Measurements from ENCODE around the gene OAS2. TPM values are rescaled to one million over a fixed set of nuclear protein-coding genes. Genes with fewer than 3 reads are reported as not detected.
"Not testable (repeated sequence)": the region's sequence is repeated elsewhere in the genome, so short reads cannot be mapped to it uniquely, and the experiment has no call there.

Gene OAS2
- total RNA-seq, 1 donor from 2014 or later: 36.6 TPM

DNA sequence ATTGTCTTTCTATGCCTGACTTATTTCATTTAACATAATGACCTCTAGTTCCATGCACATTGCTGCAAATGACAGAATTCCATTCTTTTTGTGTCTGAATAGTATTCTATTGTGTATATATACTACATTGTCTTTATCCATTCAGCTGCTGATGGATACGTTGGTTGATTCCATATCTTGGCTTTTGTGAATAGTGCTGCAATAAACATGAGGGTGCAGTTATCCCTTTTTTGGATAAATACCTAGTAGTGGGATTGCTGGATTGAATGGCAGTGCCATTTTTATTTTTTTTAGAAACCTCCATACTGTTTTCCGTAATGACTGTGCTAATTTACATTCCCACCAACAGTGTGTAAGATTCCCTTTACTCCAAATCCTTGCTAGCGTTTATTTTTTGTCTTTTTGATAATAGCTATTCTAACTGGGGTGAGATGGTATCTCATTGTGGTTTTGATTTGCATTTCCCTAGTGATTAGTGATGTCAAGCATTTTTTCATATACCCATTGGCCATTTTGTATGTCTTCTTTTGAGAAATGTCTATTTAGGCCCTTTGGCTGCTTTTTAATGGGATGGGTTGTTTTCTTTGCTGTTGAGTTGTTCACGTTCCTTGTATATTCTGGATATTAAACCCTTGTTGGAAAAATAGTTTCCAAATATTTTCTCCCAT is 2.3 kb downstream of the OAS2 start:
- no peak for DNase-seq (ENCODE audit: low spot score)

- no peak for DNase-seq (ENCODE audit: low spot score)
Observed at GRCh38 chr12:112985642-112986290, 7.4 kb downstream of the OAS2 start.

DNA sequence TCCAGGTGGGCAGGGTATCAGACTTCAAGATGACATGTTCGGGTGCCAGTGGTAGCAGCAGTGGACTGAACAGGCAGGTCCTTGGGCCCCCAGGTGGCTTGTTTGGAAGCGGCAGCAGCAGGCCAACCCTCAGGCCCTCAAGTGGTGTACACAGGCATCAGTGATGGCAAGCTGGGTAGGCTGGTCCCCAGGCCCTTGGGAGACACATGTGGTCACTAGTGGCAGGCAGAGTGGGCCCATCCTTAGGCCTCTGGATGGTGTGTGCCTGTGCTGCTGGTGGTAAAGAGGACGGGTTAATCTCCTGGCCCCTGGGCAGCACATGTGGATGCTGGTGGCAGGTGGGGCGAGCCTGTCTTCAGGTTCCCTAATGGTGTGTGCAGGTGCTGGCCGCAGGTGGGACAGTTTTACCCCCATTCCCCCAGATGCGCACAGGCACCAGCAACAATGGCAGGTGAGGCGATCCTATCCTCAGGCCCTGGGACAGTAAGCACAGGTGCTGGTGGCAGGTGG is 8.0 kb downstream of the OAS2 start:
- no peak for DNase-seq (ENCODE audit: low spot score)

GRCh38 chr12:112987561-112987960 is 9.2 kb downstream of the OAS2 start:
- no peak for DNase-seq (ENCODE audit: low spot score)

DNA sequence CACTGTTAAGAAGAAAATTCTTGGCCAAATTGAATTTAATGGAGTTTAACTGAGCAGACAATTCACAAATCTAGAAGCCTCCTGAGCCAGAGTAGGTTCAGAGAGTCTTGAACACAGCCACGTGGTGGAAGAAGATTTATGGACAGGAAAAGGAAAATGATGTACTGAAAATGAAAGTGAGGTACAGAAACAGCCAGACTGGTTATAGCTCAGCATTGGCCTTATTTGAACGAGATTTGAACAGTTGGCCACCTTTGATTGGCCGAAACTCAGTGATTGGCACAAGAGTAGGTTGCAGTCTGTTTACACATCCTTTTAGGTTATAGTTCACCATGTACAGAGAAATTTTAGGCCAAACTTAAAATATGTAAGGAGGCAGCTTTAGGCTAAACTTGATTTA is 9.9 kb downstream of the OAS2 start:
- no peak for DNase-seq (ENCODE audit: low spot score)

DNA sequence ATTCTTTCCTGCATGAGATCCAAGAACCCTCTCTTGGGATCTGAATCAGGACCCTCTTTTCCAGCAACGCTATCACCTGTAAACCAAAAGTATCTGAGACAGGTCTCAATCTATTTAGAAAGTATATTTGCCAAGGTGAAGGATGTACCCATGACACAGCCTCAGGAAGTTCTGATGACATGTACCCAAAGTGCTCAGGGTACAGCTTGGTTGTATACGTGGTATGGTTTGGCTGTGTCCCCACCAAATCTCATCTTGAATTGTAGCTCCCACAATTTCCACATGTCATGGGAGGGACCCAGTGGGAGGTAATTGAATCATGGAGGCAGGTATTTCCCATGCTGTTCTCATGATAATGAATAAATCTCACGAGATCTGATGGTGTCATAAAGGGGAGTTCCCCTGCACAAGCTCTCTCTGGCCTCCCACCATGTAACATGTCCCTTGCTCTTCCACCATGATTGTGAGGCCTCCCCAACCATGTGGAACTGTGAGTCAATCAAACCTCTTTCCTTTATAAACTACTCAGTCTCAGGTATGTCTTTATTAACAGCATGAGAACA is 10.6 kb downstream of the OAS2 start:
- not testable (repeated sequence) for DNase-seq (ENCODE audit: low spot score)

GRCh38 chr12:112989806-112990205 is 11.5 kb downstream of the OAS2 start:
- no peak for DNase-seq (ENCODE audit: low spot score)

DNA sequence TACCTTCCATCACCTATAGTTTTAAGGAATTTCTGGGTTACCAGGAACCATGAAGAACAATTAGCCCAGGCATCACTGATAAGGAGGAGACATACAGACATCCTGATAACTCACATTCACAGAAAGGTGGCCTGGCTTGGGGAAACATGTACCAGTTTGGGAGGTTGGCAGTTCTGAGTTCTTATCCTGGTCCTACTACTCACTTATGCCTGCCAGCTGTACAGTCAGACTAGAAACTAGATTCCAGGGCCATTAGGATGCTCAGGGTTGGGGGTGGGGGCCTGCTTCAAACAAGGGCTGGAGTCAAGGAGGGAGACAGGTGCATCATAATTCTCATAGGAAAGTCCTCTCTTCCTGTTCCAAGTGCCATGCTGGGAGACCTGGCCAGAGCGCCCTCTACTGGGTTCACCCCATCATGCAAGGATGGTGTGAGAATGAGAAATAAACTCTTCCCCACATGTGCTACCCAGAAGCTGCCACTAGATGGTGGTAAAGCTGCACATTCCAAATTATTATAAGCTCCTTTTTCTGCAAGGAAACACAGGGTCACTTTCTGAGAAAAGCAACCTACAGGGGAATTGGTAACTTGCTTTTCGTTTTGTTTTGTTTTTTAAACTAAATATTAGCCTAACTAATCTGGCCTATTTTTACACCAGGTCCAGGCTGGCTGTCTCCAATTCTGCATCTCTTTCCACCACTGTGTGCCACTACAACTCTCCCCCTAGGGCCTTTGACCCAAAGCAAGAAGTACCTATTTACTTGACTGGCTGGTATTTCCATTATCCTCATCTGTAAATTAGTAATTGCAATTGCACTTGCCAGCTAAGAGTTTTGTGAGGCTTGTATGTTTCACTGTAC is 14.5 kb downstream of the OAS2 start:
- no peak for DNase-seq (ENCODE audit: low spot score)

DNA sequence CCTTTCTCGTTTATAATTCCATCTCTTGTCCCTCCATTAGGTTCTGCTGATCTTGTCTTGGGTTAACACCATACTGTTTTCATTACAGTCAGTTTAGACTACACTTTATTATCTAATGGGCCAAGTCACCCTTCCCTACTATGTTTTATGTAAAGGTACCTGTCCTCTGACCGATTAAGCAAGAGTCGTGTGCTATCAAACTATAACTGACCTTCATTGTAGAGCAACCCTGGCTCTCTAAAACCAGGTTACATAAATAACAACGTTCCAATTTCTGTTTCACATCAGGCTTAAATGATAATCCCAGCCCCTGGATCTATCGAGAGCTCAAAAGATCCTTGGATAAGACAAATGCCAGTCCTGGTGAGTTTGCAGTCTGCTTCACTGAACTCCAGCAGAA is 16.7 kb downstream of the OAS2 start:
- no peak for DNase-seq (ENCODE audit: low spot score)

DNA sequence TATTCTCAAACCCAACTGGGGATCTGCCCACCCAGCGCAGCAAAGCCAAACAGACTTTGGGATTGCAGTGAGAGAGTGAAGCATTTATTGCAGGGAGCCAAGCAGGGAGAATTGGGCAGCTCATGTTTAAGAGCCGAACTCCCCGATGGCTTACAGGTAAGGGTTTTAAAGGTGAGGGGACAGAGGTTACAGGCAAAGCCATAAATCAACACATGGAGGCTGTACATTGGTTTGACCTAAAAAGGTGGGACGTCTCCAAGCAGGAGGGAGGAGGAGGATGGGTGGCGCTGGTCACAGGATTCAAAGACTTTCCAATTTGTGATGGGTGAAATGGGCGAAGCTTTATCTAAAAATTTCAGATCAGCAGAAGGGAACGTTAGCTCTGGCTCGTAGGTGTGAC is 18.2 kb downstream of the OAS2 start:
- DNase-seq (ENCODE audit: low spot score): no peak

GRCh38 chr12:112997506-112997905 is 19.2 kb downstream of the OAS2 start:
- no peak for DNase-seq (ENCODE audit: low spot score)

DNA sequence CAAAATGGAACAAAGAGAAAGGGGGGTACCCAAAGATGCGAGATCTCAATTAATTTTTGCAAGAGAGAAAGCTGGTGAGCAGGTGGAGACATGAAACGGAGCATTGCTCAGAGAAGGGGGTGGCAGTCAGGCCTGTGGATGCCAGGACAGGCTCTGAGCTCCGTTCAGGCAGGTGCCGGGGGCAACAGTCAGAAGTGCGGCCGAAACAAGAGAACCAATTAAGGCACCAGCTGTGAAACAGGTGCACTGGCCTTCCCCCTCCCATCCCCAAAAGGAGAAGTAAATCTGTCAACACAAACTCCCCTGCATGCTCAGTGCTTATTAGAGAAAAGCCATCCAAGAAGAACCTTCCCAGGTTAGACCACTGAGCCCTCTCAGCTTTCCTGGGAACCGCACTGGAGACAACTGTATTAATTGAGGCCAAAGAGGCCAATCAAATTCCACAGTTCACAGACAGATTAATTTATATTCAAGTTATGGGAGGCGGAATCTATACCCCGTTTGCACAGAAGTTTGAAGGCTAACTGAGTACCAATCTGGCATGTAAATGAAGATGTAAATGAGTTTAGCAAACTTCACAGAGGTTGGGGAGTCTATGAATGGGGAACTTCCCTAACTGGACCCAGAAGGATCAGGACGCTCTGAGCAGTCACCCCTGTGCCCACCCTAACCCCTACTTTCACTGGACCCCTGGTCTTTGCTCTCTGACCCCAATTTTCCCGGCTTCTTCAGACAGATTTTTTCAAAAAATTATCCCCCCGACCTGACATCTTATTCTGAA is 20.9 kb downstream of the OAS2 start:
- DNase-seq (ENCODE audit: low spot score): no peak

DNA sequence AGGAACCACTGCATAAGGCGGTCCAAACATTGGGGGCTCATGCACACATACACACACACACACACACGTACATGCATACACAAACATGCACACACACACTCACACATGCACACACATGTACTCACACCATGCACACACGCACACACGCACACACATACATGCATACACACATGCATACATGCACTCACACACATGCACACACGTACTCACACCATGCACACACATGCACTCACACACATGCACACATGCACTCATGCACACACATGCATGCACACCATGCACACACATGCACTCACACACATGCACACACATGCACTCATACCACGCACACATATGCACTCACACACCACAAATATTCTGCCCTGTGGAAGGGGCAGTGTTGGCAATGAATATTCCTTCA is 22.1 kb downstream of the OAS2 start:
- no peak for DNase-seq (ENCODE audit: low spot score)

- no peak for DNase-seq (ENCODE audit: low spot score)
Observed at GRCh38 chr12:113002155-113002554, 23.8 kb downstream of the OAS2 start.

- DNase-seq (ENCODE audit: low spot score): no peak
Observed at GRCh38 chr12:113002676-113003075, 24.4 kb downstream of the OAS2 start.

DNA sequence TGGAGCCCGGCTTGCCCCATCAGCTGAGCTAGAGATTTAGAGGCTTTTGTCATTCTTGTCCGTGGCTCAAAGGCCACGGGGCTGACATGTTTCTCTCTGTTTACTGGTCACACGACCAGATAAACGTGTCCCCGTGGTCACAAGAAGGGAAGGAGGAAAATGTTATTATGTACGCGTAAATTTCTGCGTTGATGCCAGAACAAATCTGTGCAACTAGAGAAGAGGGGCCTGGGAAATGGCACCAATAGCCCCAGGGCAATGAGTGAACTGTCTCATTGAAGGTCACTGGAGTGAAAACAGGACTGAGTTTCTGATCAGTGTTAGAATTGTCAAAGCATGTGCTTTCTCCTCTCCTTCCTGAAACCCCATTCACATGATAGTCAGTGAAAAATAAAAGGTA is 25.3 kb downstream of the OAS2 start:
- DNase-seq (ENCODE audit: low spot score): no peak

GRCh38 chr12:113005762-113006161 is 27.4 kb downstream of the OAS2 start:
- no peak for DNase-seq (ENCODE audit: low spot score)

- DNase-seq (ENCODE audit: low spot score): no peak
Observed at GRCh38 chr12:113006206-113006605, 27.9 kb downstream of the OAS2 start.

- DNase-seq (ENCODE audit: low spot score): no peak
Observed at GRCh38 chr12:113006641-113007040, 28.3 kb downstream of the OAS2 start.

DNA sequence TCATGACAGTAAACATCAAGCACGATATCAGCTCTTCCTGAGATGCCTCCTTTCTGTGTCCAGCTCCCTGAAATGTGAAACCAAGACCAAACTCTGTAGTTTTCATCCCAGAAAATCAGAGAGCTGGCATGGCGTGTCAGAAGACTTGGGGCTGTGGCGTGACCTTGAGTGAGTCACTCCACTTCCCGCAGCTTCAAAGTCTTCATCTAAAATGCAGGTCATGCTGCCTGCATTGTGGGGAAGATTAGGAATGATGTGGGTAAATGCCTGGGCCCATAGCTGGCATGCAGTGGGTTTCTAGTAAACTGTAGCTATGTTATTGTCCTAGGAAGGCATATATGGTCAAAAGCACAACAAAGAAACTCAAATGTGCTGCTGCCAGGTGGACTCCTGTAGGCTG is 28.8 kb downstream of the OAS2 start:
- DNase-seq (ENCODE audit: low spot score): no peak

DNA sequence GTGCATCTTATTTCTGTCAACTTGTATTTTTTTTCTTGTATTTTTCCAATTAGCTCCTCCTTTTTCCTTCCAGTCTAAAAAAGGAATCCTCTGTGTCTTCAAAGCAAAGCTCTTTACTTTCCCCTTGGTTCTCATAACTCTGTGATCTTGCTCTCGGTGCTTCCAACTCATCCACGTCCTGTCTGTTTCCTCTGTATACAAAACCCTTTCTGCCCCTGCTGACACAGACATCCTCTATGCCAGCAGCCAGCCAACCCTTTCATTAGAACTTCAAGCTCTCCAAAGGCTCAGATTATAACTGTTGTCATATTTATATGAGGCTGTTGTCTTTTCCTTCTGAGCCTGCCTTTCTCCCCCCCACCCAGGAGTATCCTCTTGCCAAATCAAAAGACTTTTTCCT is 32.4 kb downstream of the OAS2 start:
- DNase-seq (ENCODE audit: low spot score): no peak

Data from mesenteric fat pad (tissue), 1 donor.